NCI-H524 treated with DMSO at 0.1 percent for 48 hours (cell line): ENCODE measurements around the gene B4GALNT4.
"Not testable (repeated sequence)": the region's sequence is repeated elsewhere in the genome, so short reads cannot be mapped to it uniquely, and the experiment has no call there.

Experiments
- DNase-seq: peaks from one replicate; lab custom pipeline; 2025; lab: John Stamatoyannopoulos, UW

Gene B4GALNT4

DNA sequence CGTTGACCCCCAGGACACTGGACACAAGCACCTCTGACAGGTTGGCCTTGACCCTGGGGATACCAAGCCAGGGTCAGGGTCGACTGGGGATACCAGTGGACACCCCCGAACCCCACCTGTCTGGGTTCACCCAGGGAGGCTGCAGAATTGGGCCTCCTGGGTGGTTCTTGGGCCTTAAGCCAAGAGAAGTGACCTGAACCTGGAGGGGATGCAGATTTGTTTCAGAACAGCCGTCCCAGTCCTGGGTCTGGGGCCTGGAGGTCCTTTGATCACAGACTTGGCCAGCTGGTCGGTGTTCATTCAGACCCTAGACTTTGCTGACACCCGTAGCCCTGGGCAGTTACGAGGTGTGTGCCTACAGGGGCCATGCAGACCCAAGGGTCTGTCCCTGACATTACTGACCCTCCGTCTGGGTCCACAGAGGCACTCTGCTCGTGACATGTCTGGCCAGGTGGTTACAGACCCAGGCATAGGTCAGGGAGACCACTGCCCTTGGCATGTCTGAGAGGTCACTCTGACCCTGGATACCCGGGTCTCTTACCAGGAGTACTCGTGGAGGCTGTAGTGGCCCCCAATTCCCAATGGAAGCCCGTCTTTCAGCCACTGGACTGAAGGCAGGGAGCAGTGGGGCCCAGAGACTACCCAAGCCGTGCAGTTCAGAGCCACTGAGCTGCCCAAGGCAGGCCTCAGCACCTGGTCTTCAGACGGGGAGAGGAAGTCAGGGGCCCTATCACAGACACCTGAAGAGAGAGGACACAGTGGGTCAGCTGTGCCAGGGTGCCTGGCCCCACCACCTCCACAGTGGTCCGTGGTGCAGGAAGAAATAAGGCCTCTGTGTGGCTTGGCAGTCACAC is 39.1 kb downstream of the B4GALNT4 start:
- no peak for DNase-seq

DNA sequence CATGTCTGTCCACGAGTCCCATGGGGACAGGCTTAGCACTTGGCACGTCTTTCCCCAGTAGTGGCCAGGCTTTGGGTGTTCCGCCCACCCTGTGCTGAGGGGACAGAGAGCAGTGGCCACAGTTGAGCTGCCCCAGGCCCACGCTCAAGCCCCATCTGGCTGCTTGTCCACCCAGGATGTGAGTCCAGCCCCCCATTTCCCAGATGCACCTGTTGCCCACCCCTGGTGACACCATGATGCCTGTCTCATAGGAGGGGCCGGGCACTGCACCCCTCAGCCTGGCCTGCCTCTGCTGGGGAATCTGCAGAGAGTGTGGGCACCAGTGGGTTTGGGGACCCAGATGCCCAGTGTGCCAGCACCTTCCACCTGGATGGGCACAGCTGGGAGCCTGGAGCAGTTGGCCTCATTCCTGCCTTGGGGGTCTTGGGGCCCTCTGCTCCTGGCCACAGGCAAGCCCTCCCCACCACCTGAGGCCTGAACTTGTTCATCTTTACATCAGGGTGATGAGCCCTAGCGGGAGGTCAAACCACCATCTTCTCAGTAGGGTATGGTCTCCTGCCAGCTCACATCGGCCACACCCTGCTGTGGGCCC is 39.8 kb downstream of the B4GALNT4 start:
- DNase-seq = no peak

DNA sequence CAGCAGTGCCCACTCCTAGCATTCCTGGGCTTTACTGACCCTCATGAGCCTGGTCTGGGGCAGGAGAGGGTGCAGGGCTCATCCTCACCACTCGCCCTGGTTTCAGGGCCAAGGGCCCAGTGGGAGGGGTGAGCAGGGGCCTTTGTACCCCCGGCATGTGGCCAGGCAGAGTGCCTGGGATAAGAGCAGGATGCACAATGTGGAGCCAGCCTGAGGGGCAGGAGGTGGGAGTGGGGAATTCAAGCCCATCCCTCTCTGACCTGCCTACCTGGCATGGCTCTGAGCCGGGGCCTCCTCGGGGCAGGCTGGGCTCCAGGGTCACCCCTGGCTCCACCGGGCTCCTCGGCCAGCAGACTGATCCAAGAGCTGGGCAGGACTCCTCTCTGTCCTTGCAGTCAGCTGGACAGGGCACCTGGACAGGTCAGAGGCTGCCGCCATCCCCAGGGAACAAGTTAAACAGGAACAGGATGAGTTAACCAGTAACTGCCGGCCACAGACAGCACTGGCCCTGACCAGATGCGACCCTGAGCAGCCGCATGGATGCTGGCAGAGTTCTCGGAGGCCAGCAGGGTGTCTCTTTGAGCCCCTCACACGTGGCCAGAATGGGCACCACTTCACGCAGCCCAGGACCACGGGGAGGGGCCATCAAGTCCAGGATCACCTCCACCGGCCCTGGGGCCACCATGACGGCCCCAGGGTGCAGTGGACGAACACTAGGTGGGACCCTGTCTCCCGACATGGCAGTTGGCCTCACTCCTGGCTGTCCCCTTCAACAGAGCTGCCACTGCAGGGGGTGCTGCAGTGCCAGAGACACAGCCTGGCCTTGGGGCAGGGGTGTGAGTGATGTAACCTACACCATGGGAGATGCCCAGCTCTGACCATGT is 40.5 kb downstream of the B4GALNT4 start:
- no peak for DNase-seq

DNA sequence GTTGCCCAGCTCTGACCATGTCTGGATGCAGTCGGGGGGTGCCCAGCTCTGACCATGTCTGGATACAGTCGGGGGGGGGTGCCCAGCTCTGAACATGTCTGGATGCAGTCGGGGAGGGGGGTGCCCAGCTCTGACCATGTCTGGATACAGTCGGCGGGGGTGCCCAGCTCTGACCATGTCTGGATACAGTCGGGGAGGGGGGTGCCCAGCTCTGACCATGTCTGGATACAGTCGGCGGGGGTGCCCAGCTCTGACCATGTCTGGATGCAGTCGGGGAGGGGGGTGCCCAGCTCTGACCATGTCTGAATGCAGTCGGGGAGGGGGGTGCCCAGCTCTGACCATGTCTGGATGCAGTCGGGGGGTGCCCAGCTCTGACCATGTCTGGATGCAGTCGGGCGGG is 41.4 kb downstream of the B4GALNT4 start:
- not testable (repeated sequence) for DNase-seq

DNA sequence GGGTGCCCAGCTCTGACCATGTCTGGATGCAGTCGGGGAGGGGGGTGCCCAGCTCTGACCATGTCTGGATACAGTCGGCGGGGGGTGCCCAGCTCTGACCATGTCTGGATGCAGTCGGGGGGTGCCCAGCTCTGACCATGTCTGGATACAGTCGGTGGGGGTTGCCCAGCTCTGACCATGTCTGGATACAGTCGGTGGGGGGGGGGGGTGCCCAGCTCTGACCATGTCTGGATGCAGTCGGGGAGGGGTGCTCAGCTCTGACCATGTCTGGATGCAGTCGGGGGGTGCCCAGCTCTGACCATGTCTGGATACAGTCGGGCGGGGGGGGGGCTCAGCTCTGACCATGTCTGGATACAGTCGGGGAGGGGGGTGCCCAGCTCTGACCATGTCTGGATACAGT is 42.2 kb downstream of the B4GALNT4 start:
- not testable (repeated sequence) for DNase-seq

DNA sequence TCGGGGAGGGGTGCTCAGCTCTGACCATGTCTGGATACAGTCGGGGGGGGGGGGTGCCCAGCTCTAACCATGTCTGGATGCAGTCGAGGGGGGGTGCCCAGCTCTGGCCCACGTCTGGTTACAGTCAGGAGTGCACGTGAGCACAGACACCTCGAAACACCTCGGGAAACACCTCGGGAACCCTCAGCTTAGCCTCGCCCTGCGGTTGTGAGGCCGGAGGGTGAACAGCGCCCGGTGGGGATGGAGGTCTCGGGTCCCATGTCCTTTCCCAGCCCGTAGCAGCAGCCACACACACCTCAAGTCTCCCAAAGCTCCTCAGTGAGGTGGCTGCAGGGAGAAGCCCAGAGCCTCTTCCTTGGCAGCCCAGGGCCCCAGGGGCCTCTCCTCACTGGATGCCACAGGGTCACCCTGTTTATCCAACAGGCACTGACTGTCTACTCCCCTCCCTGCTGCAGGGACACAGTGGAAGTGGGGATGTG is 43.4 kb downstream of the B4GALNT4 start:
- DNase-seq = no peak

DNA sequence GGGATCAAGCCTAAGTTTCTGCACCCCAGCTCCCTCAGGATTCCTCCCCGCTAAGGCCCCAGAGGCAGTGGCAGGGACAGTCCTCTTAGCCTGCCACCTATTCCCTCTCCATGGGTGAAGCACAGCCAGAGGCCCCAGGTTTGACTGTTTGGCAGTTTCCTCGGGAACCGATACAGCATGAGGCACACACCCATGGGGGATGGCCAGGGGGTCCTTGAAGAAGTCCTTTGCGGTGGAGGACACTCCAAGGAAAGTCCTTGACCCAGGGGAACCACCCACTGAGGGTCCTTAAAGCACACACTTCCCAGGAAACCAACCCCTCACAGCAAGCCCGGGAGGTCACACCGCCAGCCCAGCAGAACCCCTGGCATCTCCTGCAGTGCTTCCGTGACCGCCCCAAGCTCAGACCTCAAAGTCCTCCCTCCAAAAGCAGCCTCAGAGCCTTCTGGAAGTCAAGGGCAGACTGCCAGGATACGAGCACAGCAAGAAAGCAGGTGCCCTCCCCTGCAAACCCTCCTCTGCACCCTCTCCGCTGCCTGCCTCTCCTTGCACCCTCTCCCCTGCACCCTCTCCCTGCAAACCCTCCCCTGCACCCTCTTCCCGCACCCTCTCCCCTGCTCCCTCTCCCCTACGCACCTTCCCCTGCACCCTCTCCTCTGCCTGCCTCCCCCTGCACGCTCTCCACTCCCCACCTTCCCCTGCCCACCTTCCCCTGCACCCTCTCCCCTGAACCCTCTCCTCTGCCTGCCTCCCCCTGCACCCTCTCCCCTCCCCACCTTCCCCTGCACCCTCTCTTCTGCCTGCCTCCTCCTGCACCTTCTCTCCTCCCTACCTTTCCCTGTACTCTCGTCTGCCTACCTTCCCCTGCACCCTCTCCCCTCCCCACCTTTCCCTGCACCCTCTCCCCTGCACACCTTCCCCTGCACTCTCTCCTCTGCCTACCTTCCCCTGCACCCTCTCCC is 44.1 kb downstream of the B4GALNT4 start:
- no peak for DNase-seq

DNA sequence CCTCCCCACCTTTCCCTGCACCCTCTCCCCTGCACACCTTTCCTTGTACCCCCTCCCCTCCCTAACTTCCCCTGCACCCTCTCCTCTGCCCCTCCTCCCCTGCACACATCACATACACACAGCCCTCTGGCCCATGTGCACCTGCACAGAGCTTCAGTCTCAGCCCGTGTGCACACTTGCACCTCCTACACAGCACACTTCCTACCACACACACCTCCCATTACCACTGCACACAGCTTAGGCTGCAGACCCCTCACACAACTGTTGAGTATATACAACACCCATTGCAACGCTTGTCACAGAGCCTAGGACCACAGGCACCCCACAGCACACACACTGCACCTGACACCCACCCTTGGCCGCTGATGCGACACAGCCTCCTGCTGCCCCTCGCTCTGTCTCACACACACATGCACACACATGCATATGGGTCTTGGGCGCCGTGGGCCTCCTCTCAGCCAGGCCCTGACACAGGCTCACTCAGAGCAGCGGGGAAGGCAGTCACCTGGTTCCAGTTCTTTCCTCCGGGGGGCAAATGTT is 45.1 kb downstream of the B4GALNT4 start:
- no peak for DNase-seq

DNA sequence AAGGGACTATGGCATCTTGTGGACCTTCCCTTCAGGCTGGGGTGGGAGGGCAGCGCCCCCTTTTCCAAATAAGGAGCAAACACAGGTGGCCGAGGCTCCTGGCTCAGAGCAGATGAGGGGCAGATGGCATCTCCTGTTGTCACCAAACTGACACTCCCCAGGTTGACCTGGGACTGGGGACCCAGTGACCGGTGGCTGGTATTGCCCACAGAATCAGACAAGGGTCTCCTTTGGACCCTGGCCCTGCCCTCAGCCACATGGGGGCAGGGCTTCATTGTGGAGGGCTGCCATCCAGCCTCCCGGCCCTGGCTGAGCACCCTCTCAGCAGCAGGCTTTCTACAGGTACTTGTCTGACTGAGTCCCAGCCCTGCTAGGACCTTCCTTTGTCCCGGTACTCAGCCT is 46.3 kb downstream of the B4GALNT4 start:
- DNase-seq = no peak

DNA sequence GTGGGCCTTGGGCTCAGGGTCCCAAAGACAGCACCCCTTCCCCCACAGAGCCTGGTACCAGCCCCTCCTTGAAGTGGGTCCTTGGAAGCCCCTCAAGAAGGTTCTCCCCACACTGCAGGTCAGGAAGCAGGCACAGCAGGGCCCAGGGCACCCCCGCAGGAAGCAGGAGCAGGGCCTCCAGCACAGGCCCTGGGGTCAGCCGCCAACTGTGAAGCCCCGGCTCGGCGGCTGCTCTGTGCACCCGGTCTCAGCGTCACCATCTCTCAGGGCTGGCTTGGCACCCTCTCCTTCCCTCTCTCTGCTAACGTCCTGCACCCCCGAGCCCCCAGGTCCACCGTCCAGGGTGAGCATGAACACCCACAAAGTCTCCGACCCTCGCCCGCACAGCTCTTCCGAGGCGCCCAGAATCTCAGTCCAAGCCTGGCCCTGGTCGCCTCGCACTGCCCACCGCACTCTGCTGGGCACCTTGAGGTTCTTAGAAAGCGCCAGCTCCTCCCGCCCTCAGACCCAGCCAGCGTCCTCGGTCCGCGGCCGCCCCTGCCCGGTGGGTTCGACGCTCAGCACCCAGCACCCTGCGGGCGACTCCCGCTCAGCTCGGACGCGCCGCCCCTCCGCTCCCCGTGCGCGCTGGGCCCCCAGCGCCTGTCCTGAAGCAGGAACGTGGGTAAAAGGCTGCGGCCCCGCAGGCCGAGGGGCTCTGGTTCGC is 46.9 kb downstream of the B4GALNT4 start:
- DNase-seq = no peak

DNA sequence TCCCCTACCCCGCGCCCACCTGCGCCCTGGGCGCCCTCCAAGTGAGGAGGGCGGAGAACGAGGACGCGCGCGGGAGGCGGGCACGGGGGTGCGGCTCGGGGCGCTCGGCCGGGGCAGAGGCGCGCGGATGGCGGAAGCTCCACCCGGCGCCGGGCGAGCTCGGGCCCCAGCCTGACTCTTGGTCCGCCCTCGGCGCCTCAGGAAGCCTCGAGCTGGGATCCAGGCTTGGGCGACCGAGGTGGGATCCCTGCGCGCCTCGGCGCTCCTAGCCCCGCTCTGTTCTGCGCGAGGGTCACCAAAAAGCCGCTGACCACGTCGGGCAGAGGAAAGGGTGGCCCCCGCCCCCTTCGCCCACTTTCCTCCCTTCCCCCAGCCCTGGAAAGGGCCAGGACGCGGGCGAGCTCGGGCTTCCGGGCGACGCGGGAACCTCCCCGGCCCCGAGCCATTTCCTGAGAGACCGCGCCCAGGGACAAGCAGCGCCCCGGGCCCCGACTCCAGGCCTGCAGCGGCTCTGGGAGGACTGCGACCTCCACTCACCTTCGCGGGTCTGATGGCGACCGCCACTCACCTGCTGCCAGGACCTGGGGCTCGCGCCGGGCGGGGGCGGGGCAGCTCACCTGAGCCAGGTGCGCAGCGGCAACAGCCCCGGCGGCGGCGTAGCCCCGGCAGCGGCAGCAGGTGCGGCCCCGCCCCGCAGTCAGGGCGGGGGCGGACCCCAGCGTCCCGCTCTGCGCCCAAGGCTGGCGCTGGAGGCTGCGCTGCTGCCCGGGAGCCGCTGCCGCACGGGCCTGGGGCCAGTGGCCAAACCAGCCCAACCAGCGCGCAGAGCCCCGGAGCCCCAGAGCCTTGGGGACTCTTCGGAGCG is 47.7 kb downstream of the B4GALNT4 start:
- no peak for DNase-seq

DNA sequence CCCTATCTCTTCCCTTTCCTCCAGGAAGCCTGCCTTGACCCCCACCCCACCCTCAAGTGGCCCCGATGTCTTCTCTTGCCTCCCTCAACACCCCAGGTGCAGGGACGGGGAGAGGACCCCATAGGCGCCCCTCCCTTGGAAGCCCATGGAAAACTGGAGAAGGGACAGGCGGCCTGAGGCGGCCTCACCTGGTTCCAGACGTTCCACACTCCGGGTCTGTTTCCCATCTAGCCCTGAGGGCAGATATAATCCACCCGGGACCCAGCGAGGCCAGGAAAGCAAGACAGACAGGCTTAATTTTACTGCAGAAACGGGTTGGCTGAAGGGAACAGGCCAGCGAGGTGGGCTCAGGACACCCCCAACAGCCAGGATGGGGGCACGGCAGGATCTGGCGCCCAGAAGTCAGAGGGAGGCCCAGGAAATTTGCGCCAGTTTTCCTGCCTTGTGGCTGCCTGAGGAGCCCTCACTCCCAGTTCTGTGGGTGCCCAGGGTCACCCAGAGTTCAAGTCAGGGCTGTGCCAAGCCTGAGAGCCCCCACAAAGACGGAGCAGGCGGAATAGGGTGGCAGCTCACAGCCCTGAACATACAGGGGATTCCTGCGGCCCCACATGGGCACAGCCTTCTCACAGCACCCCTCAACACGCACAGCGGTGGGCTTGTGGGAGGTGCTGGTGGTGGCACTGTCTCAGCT is 48.5 kb downstream of the B4GALNT4 start:
- no peak for DNase-seq

DNA sequence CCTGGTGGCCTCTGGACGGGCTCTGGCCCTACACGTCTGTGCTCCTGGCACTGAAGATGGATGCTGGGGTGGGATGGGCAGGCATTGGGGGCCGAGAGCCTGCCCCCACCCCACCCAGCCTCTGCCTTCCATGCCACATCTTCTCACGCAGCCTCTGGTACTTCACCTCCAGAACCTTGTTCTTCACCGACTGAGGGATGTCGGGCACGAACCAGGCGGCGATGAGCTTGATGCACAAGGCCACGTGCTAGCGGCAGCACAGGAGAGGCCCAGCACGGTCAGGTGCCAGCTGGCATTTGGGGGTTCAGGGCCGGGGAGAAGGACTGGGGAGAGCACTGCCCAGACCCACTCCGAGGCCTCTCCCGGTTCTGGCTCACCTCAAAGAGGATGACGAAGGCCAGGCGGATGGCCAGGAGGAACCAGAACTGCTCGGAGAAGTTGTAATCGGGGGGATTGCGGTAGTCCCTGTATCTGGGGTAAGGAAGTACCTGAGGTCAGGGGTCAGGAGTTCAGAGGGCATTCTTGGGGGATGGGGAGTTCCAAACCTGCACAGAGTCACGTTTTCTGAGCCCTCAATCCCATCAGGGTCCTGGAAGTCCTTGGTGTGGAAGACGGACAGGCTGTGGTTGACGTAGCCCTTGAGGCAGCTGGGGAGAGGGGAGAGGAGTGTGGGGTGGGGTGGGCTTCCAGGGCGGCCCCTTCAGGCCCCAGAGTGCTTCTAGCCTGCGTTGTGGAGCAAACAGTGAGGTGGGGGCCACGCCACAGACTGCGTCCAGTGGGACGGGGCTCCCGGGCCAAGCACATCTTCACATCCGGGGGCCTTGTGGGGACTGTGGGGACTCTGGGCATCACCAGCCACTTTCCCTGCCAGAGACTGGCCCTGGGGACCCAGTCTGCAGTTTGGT is 49.3 kb downstream of the B4GALNT4 start:
- no peak for DNase-seq

DNA sequence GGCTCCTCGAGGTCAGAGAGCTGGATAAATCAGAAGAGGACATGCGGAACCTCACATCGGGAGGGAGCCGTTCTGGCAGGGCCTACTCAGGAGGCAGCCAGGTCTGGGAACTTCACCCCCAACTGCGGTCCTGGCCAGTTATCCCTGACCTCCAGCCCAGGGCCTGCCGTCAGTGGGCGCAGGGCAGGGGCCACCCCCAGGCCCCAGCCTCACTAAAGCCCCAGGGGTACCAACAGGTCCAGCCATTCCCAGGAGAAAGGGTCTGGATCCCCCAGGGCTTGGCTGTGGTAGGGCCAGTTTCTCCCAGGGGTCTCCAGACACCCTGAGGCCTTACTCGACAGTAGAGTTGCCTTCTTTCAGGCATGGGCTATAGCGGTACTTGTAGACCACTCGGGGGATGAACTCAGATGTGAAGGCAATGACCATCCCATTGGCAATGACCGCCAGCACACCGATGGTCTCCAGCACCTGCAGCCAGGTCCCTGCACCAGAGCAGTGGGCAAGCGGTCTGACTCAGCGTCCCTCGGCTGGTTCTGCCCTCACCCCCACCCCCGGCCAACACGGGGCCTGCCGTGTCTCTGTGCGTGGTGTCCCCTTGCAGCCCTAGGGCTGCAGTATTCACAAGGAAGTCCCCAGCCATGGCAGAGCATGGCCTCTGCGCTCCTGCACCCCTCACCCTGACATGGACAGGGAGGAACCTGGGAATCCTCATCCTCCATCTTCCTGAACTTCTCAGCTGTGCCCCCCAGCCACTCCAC is 50.1 kb downstream of the B4GALNT4 start:
- no peak for DNase-seq

DNA sequence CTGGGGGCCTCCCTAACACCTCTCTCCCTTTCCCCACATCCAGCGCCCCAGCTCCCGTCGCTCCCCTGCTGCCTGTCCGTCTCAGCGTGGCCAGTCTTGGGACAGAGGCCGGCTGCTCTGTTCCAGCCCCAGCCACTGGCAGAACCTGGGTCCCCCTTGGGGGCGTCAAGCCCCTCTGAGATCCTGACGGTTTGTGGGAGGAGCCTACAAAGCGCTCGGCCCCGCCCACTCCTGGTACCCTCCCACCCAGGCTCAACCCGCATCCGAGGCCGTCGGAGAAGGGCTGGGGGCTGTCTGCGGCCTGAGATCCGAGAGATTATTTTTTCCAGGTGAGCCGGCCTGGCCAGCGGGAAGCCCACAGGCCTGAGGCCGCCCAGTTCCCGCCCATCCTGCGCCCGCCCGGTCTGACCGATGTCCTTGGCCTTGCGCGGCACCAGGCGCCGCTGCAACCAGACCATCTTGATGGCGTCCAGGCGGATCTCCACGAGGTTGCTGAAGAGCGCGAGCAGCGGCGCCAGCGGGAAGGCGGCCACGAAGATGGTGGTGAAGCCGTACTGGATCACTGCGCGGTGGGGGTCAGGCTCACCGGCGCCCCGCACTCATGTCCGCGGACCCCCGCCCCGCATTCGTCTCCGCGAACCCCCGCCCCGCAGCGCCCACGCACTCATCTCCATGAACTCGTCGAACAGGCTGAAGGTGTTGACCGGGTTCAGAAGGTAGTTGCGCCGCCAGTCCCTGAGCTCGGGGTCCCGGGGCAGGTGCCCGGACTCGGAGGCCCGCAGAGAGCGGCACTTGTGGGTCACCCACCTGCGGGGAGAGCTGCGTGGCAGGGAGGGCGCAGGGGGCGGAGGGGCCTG is 51.0 kb downstream of the B4GALNT4 start:
- DNase-seq = no peak

DNA sequence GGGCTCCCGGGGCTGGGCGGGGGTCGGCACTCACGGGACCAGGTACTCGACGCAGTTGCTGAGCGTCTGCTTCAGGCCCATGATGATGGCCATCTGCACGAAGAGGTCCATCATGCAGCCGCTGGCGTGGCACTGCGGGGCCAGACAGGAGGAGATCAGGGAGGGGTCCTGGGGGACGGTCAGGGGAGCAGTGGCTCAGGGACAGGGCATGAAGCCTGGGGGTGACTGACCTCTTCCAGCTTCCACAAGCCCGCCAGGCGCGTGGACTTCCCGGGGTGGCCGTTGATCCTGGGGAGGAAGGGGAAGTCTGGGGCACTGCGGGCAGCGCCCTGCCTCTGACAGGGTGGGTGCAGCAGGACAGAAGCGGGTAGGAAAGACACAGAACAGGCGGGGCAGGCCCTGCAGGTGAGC is 51.6 kb downstream of the B4GALNT4 start:
- DNase-seq = no peak
